Parathyroid adenoma (tissue), 2 donors: ENCODE data around the gene MMP26.

Experiments
- H2AFZ ChIP-seq: fragments of 300-600 bp; sonication (generic); one replicate; pipeline ENCODE4 v1.7.0; 2017; ENCODE audit warnings: antibody characterized with exemption, mild to moderate bottlenecking
- H3K27ac ChIP-seq: fragments of 300-600 bp; sonication (generic); one replicate; pipeline ENCODE4 v1.7.0; 2017
- H3K27me3 ChIP-seq: fragments of 300-600 bp; sonication (generic); one replicate; pipeline ENCODE4 v1.7.0; 2017; ENCODE audit warnings: low read length; ENCODE audit not compliant: control insufficient read depth, insufficient read depth
- H3K36me3 ChIP-seq: fragments of 300-600 bp; sonication (generic); one replicate; pipeline ENCODE4 v1.7.0; 2017; ENCODE audit warnings: low read length; ENCODE audit not compliant: control insufficient read depth, insufficient read depth
- H3K4me1 ChIP-seq: fragments of 300-600 bp; sonication (generic); one replicate; pipeline ENCODE4 v1.7.0; 2017; ENCODE audit warnings: control low read depth
- H3K4me2 ChIP-seq: fragments of 300-600 bp; sonication (generic); one replicate; pipeline ENCODE4 v1.7.0; 2017; ENCODE audit warnings: low read length
- H3K4me3 ChIP-seq: fragments of 300-600 bp; sonication (generic); one replicate; pipeline ENCODE4 v1.7.0; 2017; ENCODE audit warnings: low read depth, low read length
- H3K79me2 ChIP-seq: fragments of 300-600 bp; sonication (generic); one replicate; pipeline ENCODE4 v1.7.0; 2017; ENCODE audit warnings: control low read depth
- H3K9ac ChIP-seq: fragments of 300-600 bp; sonication (generic); one replicate; pipeline ENCODE4 v1.7.0; 2017; ENCODE audit warnings: mild to moderate bottlenecking
- H3K9me3 ChIP-seq: fragments of 300-600 bp; sonication (generic); one replicate; pipeline ENCODE4 v1.7.0; 2017; ENCODE audit warnings: low read length; ENCODE audit not compliant: control insufficient read depth
- CTCF ChIP-seq: fragments of 300-600 bp; sonication (generic); IDR thresholded peaks from one replicate; pipeline ENCODE4 v1.7.0; 2017; ENCODE audit warnings: antibody characterized with exemption, mild to moderate bottlenecking
- donor health status: primary hyperparathyroidism.

Gene MMP26

GRCh38 chr11:4751201-4751600 is 46.6 kb downstream of the MMP26 start:
- H3K27me3 ChIP-seq = no peaks in the 10 kb centered on the region
- H3K9ac ChIP-seq = no peak overlapping the region
- H3K79me2 ChIP-seq = no peaks in the 10 kb centered on the region
- H3K36me3 ChIP-seq = no peaks in the 10 kb centered on the region
- H3K9me3 ChIP-seq = no peaks in the 10 kb centered on the region
- H3K4me1 ChIP-seq = no peaks in the 10 kb centered on the region
- no peak overlapping the region for H3K27ac ChIP-seq
- no peak overlapping the region for H2AFZ ChIP-seq
- no peak overlapping the region for H3K4me2 ChIP-seq
- H3K4me3 ChIP-seq = no peak overlapping the region
- TF ChIP-seq CTCF = no peak
